ENCODE results near the gene KIAA1755. TPM values are rescaled to one million over a fixed set of nuclear protein-coding genes. Genes with fewer than 3 reads are reported as not detected.

KIAA1755 gene
- polyA plus RNA-seq, 1 of the 3 experiments (the other 2 are of a cell fraction), result 0.54 TPM

DNA sequence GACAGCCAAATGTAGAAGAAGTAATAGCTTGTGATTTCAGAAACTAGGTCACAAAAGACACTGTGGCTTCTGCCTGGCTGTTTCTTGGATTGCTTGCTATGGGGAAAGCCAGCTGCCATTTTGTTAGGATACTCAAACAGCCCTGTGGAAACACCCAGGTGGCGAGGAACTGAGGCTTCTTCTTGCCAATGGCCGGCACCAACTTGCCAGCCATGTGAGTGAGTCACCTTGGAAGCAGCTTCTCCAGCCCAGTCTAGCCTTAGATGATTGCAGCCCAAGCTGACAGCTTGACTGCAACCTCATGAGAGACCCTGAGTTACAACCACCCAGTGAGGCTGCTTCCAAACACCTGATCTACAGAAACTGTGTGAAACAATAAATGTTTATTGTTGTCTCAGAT lies 11.9 kb upstream of the KIAA1755 start (continued):
- TF ChIP-seq, protein P1, sequence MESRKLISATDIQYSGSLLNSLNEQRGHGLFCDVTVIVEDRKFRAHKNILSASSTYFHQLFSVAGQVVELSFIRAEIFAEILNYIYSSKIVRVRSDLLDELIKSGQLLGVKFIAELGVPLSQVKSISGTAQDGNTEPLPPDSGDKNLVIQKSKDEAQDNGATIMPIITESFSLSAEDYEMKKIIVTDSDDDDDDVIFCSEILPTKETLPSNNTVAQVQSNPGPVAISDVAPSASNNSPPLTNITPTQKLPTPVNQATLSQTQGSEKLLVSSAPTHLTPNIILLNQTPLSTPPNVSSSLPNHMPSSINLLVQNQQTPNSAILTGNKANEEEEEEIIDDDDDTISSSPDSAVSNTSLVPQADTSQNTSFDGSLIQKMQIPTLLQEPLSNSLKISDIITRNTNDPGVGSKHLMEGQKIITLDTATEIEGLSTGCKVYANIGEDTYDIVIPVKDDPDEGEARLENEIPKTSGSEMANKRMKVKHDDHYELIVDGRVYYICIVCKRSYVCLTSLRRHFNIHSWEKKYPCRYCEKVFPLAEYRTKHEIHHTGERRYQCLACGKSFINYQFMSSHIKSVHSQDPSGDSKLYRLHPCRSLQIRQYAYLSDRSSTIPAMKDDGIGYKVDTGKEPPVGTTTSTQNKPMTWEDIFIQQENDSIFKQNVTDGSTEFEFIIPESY (IDR thresholded peaks at IDR 0.05; ENCODE audit: borderline replicate concordance, low read depth), result no peak
- no peak for TF ChIP-seq TCF12 (IDR thresholded peaks at IDR 0.05)
- TF ChIP-seq RAD21 (IDR thresholded peaks at IDR 0.05; ENCODE audit: low read length), result no peak
- no peak for TF ChIP-seq ELF1 (IDR thresholded peaks at IDR 0.05)
- peak; percentile 65; the same call in 1 of the 2 replicates for TF ChIP-seq YY1 (IDR thresholded peaks at IDR 0.05; ENCODE audit: low read depth)
- TF ChIP-seq, protein P2, sequence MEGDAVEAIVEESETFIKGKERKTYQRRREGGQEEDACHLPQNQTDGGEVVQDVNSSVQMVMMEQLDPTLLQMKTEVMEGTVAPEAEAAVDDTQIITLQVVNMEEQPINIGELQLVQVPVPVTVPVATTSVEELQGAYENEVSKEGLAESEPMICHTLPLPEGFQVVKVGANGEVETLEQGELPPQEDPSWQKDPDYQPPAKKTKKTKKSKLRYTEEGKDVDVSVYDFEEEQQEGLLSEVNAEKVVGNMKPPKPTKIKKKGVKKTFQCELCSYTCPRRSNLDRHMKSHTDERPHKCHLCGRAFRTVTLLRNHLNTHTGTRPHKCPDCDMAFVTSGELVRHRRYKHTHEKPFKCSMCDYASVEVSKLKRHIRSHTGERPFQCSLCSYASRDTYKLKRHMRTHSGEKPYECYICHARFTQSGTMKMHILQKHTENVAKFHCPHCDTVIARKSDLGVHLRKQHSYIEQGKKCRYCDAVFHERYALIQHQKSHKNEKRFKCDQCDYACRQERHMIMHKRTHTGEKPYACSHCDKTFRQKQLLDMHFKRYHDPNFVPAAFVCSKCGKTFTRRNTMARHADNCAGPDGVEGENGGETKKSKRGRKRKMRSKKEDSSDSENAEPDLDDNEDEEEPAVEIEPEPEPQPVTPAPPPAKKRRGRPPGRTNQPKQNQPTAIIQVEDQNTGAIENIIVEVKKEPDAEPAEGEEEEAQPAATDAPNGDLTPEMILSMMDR (IDR thresholded peaks at IDR 0.05), result no peak
- TF ChIP-seq CHD2 (IDR thresholded peaks at IDR 0.05; ENCODE audit: low read length, partially characterized antibody), result no peak
- TF ChIP-seq NRF1 (IDR thresholded peaks at IDR 0.05; ENCODE audit: low read depth, low read length), result no peak
- TF ChIP-seq JUND (IDR thresholded peaks at IDR 0.05), result peak; percentile 25; the same call in 1 of the 2 replicates
- no peak for TF ChIP-seq FOXM1 (IDR thresholded peaks at IDR 0.05; ENCODE audit: low read depth)
- TF ChIP-seq FOSL2 (IDR thresholded peaks at IDR 0.05; ENCODE audit: borderline replicate concordance, low read depth), result peak; percentile 46; the same call in 1 of the 2 replicates
- TF ChIP-seq, protein P3, sequence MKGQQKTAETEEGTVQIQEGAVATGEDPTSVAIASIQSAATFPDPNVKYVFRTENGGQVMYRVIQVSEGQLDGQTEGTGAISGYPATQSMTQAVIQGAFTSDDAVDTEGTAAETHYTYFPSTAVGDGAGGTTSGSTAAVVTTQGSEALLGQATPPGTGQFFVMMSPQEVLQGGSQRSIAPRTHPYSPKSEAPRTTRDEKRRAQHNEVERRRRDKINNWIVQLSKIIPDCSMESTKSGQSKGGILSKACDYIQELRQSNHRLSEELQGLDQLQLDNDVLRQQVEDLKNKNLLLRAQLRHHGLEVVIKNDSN (IDR thresholded peaks at IDR 0.05; ENCODE audit: borderline replicate concordance, low read depth), result no peak
- TF ChIP-seq FOXJ3 (CRISPR knock-in tag; IDR thresholded peaks at IDR 0.05), result no peak
- no peak for TF ChIP-seq RFX5 (IDR thresholded peaks at IDR 0.05; ENCODE audit: low read length)
- TF ChIP-seq TEAD4 (IDR thresholded peaks at IDR 0.05; ENCODE audit: borderline replicate concordance, insufficient read depth), result no peak

DNA sequence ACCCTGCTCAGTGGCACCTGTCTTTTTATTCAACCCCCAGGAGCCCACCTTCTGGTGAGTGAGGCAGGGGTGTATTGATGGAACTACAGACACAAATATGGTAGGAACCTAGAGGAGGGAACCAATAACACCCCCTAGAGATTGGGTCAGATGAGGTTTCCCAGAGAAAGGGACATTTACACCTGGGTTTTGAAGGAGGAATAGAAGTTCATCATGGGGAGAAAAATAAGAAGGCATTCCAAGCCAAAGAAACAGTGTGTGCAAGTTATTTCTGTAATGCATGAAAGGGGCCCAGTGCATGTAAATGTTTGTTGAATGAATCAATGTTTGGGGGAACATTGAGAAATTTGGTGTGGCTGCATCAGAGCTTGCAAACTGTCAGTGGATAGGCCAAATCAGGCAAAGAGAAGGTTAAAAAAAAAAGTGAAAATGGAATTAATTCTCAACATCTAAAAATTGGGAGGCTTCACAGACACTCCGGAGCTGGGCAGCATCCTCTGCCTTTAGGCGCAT lies 11.1 kb upstream of the KIAA1755 start:
- DNase-seq, result no peak
- peak overlapping the region; percentile 42; the same call in 1 of the 2 replicates for H2AFZ ChIP-seq (ENCODE audit: low read depth)
- no peaks in the 10 kb centered on the region for H3K36me3 ChIP-seq (replicated peaks in 1 of 2; ENCODE audit: control insufficient read depth in 1 of 2, insufficient read depth in 2 of 2, low read length in 1 of 2)
- H3F3A ChIP-seq (replicated peaks; ENCODE audit: insufficient read depth), result peaks cover 36% of the 10 kb centered on the region
- H3K9ac ChIP-seq, result no peak overlapping the region
- peak overlapping the region; percentile 73 for H3K4me2 ChIP-seq
- CTCF ChIA-PET, result no interaction called here
- peak overlapping the region in 1 of 2 experiments; percentile 80; a peak in 2 of 4 replicates for H3K27ac ChIP-seq (ENCODE audit: low read depth in 2 of 2, low read length in 1 of 2)
- no peaks in the 10 kb centered on the region for H3K27me3 ChIP-seq (ENCODE audit: insufficient read depth)
- POLR2A ChIA-PET, result no interaction called here
- TF ChIP-seq EZH2phosphoT487 (IDR thresholded peaks at IDR 0.05; ENCODE audit: borderline replicate concordance, low read depth) (no peak), GATA2 (CRISPR knock-in tag; IDR thresholded peaks at IDR 0.05) (no peak), RCOR1 (IDR thresholded peaks at IDR 0.05; ENCODE audit: low read length) (no peak)
- TF ChIP-seq, protein P4, sequence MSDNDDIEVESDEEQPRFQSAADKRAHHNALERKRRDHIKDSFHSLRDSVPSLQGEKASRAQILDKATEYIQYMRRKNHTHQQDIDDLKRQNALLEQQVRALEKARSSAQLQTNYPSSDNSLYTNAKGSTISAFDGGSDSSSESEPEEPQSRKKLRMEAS (IDR thresholded peaks at IDR 0.05; ENCODE audit: low read depth), result no peak
- no peaks in the 10 kb centered on the region for H3K79me2 ChIP-seq (ENCODE audit: insufficient read depth)
- WGBS (ENCODE audit: low lambda C conversion rate), result 91% methylated on average over 2 of the region's 2 CpGs
- no peaks in the 10 kb centered on the region for H3K9me2 ChIP-seq
- H3K9me3 ChIP-seq, result no peaks in the 10 kb centered on the region
- H3K4me1 ChIP-seq (ENCODE audit: control insufficient read depth in 1 of 2, insufficient read depth in 2 of 2, low read depth in 1 of 2, low read length in 1 of 2), result peaks cover 0 to 25% of the 10 kb centered on the region in 2 experiments; a peak in 2 of 4 replicates
- 0 out of 4 replicates have a peak overlapping the region, but pooled peaks of 1 of the 2 experiments have one; percentile 39 for H3K4me3 ChIP-seq (ENCODE audit: low read depth in 2 of 2, low read length in 1 of 2)
- no peaks in the 10 kb centered on the region for H4K20me1 ChIP-seq (ENCODE audit: insufficient read depth)

Measured in SK-N-SH (cell line).